Stimulated activated CD8-positive, alpha-beta memory T cell treated with anti-CD3 and anti-CD28 coated beads, Interleukin-12 subunit alpha, Interleukin-12 subunit beta, amount 100 ng/mL, for 24 hours (primary cell): Measurements from ENCODE around the gene SHISA5.
"Not testable (repeated sequence)": the region's sequence is repeated elsewhere in the genome, so short reads cannot be mapped to it uniquely, and the experiment has no call there.

Experiments
- DNase-seq: peaks from one replicate; pipeline ENCODE4 v3.0.0-alpha.2; 2020; ENCODE audit errors: extremely low read depth

Gene SHISA5

DNA sequence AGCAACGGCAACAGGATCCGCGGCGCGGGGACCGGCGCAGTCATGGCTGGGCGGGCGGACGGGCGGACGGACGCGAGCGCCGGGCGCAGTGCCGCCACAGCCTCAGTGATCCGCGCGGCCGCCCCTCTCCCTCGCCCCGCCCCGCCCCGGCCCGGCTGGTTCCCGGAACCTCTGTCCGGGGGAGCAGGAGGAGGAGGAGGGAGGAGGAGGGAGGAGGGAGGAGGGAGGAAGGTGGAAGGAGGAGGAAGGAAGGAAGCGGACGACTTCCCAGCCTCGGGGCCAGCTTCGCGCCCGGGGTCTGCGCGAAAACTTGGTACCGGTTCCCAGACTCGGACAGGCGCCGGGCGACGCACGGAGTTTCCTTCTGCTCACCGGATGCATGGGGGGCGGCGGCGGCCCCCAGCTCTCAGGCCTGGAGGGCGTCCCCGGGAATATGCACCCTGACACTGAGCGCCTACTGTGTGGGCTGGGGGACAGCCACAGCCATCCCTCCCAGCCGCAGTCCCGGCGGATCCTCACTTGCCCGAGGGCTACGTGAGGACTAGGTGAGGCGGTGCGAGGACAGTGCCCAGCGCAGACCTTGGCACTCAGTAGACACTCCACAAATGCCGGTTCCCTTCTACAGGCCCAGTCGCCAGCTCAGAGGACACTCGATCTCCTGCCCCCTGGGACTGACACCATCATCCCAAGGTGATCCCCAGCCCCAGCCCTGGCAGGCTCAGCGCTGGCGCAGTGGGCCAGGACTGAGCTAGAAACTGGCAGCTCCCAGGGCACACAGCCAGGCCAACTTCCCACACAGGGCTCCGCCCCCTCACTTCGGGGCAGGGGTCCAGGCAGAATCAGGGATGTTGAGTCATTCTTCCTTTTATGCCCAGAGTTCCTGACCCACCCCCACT lies at the start of gene SHISA5:
TSS of gene SHISA5 (minus strand) at position 124 of the 896 bp plus-strand sequence. CDS start at position 44, 80 bp downstream.
- DNase-seq, result no peak

- no peak for DNase-seq
Measured at GRCh38 chr3:48553361-48553760, 49.4 kb upstream of the SHISA5 start.

DNA sequence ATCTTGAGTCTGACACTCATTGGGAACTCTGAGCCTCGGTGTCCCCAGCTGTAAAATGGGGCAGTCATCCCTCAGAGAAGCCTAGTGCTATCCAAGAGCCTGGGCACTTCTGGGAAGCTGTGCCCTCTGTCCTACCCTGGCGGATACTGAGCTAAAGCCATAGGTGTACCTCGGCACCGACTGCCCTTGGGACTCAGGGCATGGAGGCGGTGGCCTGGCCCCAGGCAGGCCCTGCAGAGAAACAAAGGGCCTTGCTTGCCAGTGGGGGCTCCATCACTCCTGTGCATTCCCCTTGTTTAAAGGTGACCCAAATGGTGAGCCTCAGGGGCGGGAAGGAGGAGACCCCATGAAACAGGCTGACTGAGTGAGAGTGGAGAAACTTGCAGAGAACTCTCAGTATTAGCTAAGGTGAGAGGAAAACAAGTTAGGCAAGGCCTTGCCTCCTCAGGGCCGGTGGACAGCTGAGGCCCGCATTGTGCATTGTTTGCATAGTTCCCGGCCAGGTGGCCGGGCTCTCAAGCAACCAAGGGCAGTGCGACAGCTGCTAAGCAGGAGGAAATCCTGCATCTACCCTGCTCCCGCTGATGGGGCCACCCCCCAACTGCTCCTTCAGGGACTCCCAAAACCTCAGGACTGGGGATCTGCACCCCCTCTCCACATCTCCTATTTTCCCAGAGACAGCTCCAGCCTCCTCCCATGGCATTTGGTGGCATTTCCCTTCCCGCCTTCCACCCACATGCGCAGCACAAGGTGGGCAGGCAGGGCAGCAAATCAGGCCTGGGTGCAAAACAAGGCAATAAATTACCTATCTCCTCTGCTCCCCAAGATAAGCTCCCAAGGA lies 48.4 kb upstream of the SHISA5 start:
- DNase-seq, result no peak

DNA sequence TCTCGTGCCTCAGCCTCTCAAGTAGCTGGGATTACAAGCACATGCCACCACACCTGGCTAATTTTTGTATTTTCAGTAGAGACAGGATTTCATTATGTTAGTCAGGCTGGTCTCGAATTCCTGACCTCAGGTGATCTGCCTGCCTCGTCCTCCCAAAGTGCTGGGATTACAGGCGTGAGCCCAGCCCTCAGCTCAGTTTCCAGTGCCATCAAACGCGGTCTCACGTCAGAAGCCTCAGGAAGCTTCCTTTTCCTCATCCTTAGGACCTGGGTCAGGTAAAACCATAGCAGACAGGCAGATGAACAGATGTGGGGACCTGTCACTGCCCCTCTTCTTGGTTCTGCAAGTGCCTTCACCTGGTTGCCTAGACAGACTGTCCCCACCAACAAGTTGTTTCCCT lies 47.7 kb upstream of the SHISA5 start:
- DNase-seq, result not testable (repeated sequence)

GRCh38 chr3:48548729-48549705 lies 45.0 kb upstream of the SHISA5 start:
- DNase-seq, result peak; percentile 69

GRCh38 chr3:48548126-48548525 lies 44.2 kb upstream of the SHISA5 start:
- DNase-seq, result no peak

DNA sequence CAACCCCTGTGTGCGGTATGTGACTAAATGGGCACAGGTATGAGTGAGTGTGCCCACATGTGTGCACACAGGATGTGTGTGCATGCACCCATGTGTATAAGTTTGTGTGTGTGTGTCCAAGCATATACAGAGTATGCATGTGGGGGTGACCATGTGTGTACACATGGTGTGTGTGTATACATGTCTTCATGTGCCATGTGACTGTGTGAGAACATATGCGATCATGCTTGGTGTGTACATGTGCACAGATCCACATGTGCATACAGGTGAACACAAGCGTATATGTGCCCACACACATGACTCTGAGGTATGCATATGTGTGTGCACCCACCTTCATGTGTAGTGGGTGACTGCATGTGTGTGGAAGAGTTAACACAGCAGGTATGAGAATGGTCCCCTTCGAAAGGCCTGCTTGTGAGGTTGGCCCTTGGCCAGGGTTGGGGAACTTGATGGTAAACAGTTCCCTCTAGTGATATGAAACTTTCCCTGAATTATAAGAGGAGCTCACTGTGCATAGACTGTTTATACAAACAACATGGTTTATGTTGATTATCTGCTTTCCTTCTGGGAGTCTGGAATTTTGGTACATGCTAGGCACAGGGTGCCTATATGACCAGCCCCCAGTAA lies 42.3 kb upstream of the SHISA5 start:
- no peak for DNase-seq

GRCh38 chr3:48544141-48544540 lies 40.2 kb upstream of the SHISA5 start:
- DNase-seq, result no peak

- DNase-seq, result no peak
Measured at GRCh38 chr3:48543271-48543866, 39.4 kb upstream of the SHISA5 start.

- no peak for DNase-seq
Measured at GRCh38 chr3:48538451-48538850, 34.5 kb upstream of the SHISA5 start.

DNA sequence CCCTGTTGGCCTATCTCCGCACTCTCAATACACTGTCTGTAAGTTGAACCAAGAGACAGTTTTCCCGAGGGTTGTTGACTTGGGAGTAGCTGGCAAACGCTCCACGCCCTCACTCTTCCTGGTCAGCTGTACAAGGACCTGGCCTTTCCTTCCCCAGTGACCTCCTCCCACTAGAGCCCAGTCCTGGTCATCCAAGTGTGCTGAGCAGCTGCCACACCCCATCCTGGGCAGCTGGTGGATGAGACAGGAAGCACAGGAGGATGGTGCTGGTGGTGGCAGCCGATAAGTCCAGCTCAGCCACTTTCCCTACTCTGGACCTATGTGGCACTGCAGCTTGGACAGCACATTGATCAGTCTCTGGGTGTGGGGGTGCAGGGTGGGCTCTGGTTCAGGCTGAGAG lies 32.8 kb upstream of the SHISA5 start:
- no peak for DNase-seq

- DNase-seq, result no peak
Measured at GRCh38 chr3:48536116-48536515, 32.1 kb upstream of the SHISA5 start.

DNA sequence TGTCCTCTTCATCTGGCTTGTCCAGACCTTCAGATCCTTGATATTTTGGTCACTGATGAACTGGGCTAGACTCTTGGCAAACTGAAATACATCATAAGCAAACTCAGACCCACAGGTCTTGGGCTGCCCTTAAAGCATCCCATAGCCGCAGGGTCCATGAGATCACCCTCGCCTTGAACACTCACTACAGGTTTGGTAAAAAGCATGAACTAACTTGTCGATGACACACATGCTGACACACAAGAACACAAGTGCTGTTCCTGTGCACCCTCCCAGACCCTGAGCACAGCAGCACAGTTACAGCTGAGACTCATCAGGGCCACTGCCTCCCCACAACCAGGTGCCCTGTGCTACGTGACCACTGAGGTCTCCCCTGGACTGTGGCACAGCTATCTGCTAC lies 31.6 kb upstream of the SHISA5 start:
- no peak for DNase-seq

DNA sequence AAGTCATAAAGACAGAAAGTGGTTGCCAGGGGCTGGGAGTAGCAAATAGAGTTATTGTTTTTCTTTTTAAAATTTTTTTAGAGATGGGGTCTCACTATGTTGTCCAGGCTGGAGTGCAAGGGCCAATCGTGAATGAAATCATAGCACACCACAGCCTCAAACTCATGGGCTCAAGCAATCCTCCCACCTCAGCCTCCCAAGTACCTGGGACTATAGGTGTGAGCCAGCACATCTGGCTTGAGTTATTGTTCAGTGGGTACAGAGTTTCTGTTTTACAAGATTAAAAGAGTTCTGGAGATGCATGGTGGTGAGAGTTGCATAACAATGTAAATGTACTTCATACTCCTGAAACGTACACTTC lies 29.0 kb upstream of the SHISA5 start:
- no peak for DNase-seq

DNA sequence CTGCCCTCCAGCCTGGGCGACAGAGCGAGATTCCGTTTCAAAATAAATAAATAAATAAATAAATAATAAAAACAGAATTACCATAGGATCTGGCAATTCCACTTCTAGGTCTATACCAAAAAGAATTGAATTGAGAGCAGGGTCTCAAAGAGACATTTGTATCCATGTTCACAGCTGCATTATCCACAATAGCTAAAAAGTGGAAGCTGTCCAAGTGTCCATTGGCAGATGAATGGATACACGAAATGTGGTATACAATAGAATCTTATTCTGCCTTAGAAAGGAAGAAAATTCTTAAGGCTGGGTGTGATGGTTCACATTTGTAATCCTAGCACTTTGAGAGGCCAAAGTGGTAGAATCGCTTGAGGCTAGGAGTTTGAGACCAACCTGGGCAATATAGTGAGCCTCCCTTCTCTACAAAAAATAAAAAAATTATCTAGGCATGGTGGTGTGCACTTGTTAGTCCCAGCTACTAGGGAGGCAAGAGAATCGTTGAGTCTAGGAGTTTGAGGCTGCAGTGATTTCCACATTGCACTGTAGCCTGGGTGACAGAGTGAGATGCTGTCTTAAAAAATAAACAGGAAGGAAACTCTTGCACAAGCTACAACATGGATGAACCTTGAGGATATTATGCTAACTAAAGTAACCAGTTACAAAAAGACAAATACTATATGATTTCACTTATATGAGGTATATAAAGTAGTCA lies 28.4 kb upstream of the SHISA5 start:
- no peak for DNase-seq

DNA sequence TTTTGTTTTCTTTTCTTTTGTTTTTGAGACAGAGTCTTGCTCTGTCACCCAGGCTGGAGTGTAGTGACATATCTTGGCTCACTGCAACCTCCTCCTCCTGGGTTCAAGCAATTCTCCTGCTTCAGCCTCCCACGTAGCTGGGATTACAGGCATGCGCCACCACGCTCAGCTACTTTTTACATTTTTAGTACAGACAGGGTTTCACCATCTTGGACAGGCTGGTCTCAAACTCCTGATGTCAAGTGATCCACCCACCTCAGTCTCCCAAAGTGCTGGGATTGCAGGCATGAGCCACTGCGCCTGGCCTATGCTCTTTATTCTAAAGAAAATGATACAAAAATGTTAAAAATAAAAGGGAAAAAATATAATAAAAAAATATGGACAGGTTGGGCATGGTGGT lies 26.7 kb upstream of the SHISA5 start:
- DNase-seq, result not testable (repeated sequence)

GRCh38 chr3:48528754-48529153 lies 24.8 kb upstream of the SHISA5 start:
- DNase-seq, result no peak

- no peak for DNase-seq
Measured at GRCh38 chr3:48528048-48528447, 24.1 kb upstream of the SHISA5 start.

DNA sequence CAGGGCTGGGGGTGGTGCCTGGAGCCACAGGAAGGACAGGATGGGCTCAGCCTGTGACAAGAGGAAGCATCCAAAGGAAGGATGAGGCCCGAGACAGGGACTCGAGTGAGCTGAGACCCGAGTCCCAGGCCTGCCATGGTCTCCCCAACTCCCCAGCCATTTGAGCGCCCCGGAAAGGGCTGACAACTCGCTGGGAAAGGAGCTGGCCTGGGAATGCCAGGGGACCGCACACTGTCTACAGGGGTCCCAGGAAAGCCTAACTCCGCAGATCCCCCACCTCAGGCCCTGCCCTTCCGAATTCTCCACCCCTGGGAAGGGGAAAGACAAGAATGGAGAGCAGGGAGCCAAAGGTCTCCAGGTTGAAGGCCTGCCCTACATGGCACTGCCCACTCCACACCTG lies 21.0 kb upstream of the SHISA5 start:
- no peak for DNase-seq

- no peak for DNase-seq
Measured at GRCh38 chr3:48521635-48522034, 17.7 kb upstream of the SHISA5 start.
